GM18508 (cell line): Measurements from ENCODE around the gene FAF1.
"Not testable (repeated sequence)": the region's sequence is repeated elsewhere in the genome, so short reads cannot be mapped to it uniquely, and the experiment has no call there.

Experiments
- ATAC-seq: cut with Tn5 transposase; IDR thresholded peaks from one replicate; pipeline ENCODE4 v1.9.1; 2021; ENCODE audit warnings: moderate number of reproducible peaks; ENCODE audit not compliant: insufficient read depth, unreplicated experiment

FAF1 gene

GRCh38 chr1:50716455-50716854, 243.6 kb downstream of the FAF1 start:
- not testable (repeated sequence) for ATAC-seq

GRCh38 chr1:50710099-50710498, 250.0 kb downstream of the FAF1 start:
- no peak for ATAC-seq

- no peak for ATAC-seq
Measured at GRCh38 chr1:50707824-50708223, 252.2 kb downstream of the FAF1 start.

GRCh38 chr1:50705699-50706098, 254.4 kb downstream of the FAF1 start:
- ATAC-seq, result no peak

- ATAC-seq, result no peak
Measured at GRCh38 chr1:50705041-50705440, 255.0 kb downstream of the FAF1 start.

- ATAC-seq, result no peak
Measured at GRCh38 chr1:50704126-50704525, 255.9 kb downstream of the FAF1 start.

GRCh38 chr1:50703240-50703639, 256.8 kb downstream of the FAF1 start:
- no peak for ATAC-seq

- no peak for ATAC-seq
Measured at GRCh38 chr1:50702395-50702794, 257.7 kb downstream of the FAF1 start.

GRCh38 chr1:50701706-50702317, 258.3 kb downstream of the FAF1 start:
- no peak for ATAC-seq

- ATAC-seq, result no peak
Measured at GRCh38 chr1:50700621-50701020, 259.4 kb downstream of the FAF1 start.

GRCh38 chr1:50700214-50700613, 259.9 kb downstream of the FAF1 start:
- no peak for ATAC-seq

GRCh38 chr1:50699795-50700194, 260.3 kb downstream of the FAF1 start:
- ATAC-seq, result no peak

GRCh38 chr1:50697440-50698421, 262.3 kb downstream of the FAF1 start:
- ATAC-seq, result no peak

GRCh38 chr1:50693829-50694228, 266.2 kb downstream of the FAF1 start:
- ATAC-seq, result no peak

GRCh38 chr1:50684185-50684584, 275.9 kb downstream of the FAF1 start:
- no peak for ATAC-seq

- no peak for ATAC-seq
Measured at GRCh38 chr1:50681931-50682330, 278.1 kb downstream of the FAF1 start.

GRCh38 chr1:50667710-50668356, 292.2 kb downstream of the FAF1 start:
- ATAC-seq, result no peak

GRCh38 chr1:50667272-50667671, 292.8 kb downstream of the FAF1 start:
- no peak for ATAC-seq

- ATAC-seq, result no peak
Measured at GRCh38 chr1:50666849-50667248, 293.2 kb downstream of the FAF1 start.

- no peak for ATAC-seq
Measured at GRCh38 chr1:50665413-50665812, 294.7 kb downstream of the FAF1 start.

GRCh38 chr1:50661626-50662025, 298.4 kb downstream of the FAF1 start:
- no peak for ATAC-seq
